Pulmonary artery endothelial cell (primary cell): Measurements from ENCODE around the gene ACAP2. TPM values are rescaled to one million over a fixed set of nuclear protein-coding genes. Genes with fewer than 3 reads are reported as not detected.
"Not testable (repeated sequence)": the region's sequence is repeated elsewhere in the genome, so short reads cannot be mapped to it uniquely, and the experiment has no call there.

Source experiments
- DNase-seq: peaks from one replicate; pipeline ENCODE4 v3.0.0-alpha.2; 2011; ENCODE audit warnings: low read depth, low spot score
- total RNA-seq: library from RNA; depleted of rRNA; stranded (reverse); fragments of >200 nt; gene quantifications from 2 replicates; pipeline ENCODE4 v1.2.3, GENCODE V29; 2014

The ACAP2 gene
- total RNA-seq, 1 donor from 2014 or later: 52.8 TPM

GRCh38 chr3:195247086-195247862 lies 195.5 kb downstream of the ACAP2 start:
- no peak for DNase-seq

GRCh38 chr3:195246581-195246995 lies 196.2 kb downstream of the ACAP2 start:
- DNase-seq: no peak

- DNase-seq: no peak
Measured at GRCh38 chr3:195245531-195245951, 197.3 kb downstream of the ACAP2 start.

GRCh38 chr3:195241592-195242355 lies 201.0 kb downstream of the ACAP2 start:
- DNase-seq: no peak

GRCh38 chr3:195240939-195241338 lies 201.9 kb downstream of the ACAP2 start:
- DNase-seq: no peak

GRCh38 chr3:195240171-195240701 lies 202.6 kb downstream of the ACAP2 start:
- no peak for DNase-seq

GRCh38 chr3:195239121-195239520 lies 203.7 kb downstream of the ACAP2 start:
- DNase-seq: no peak

- no peak for DNase-seq
Measured at GRCh38 chr3:195238586-195239118, 204.2 kb downstream of the ACAP2 start.

- DNase-seq: no peak
Measured at GRCh38 chr3:195238081-195238571, 204.7 kb downstream of the ACAP2 start.

- DNase-seq: no peak
Measured at GRCh38 chr3:195236801-195237570, 205.8 kb downstream of the ACAP2 start.

GRCh38 chr3:195236076-195236798 lies 206.6 kb downstream of the ACAP2 start:
- DNase-seq: no peak

- no peak for DNase-seq
Measured at GRCh38 chr3:195230244-195230643, 212.6 kb downstream of the ACAP2 start.

GRCh38 chr3:195228886-195229285 lies 213.9 kb downstream of the ACAP2 start:
- not testable (repeated sequence) for DNase-seq

- no peak for DNase-seq
Measured at GRCh38 chr3:195227871-195228270, 214.9 kb downstream of the ACAP2 start.

GRCh38 chr3:195226900-195227447 lies 215.8 kb downstream of the ACAP2 start:
- DNase-seq: no peak

GRCh38 chr3:195226445-195226844 lies 216.4 kb downstream of the ACAP2 start:
- no peak for DNase-seq

- DNase-seq: no peak
Measured at GRCh38 chr3:195224980-195225580, 217.7 kb downstream of the ACAP2 start.
